Adipose tissue (tissue), 3 donors: ENCODE data around the gene DNM2. TPM values are rescaled to one million over a fixed set of nuclear protein-coding genes. Genes with fewer than 3 reads are reported as not detected.

Experiments used
- H3K27ac ChIP-seq: one replicate; pipeline ENCODE4 v1.5.1; 2013; ENCODE audit warnings: low read depth, low read length
- WGBS, 3 donors: extraction: QIAGEN DNeasy Blood & Tissue Kit; methylation state at CpG; one replicate each; pipeline ENCODE4 v1.1.7; 2013; 5-methylcytosine and 5-hydroxymethylcytosine counted together
- polyA plus RNA-seq, 3 donors: library from polyadenylated mRNA; stranded (reverse); fragments of 200-250 nt; gene quantifications; one replicate each; pipeline ENCODE4 v1.2.3, GENCODE V29; 2013
- donor health status: healthy with polysubstance abuse.
- donor health status: Bipolar disorder and iron deficiency.
- donor health status: healthy.

DNM2 gene
- polyA plus RNA-seq, 3 donors, result 56.5 to 81.6 (median 64.2) TPM

- no peak overlapping the region for H3K27ac ChIP-seq
- WGBS, 3 donors, result 68 to 77% (median 75%) methylated on average over 5 of the region's 5 CpGs
These were observed 45.5 kb downstream of the DNM2 start for GRCh38 chr19:10763411-10763810.

- no peak overlapping the region for H3K27ac ChIP-seq
- WGBS, 3 donors, result 70 to 77% (median 75%) methylated on average over 11 of the region's 11 CpGs
These were observed 46.0 kb downstream of the DNM2 start for GRCh38 chr19:10763828-10764339.

- no peak overlapping the region for H3K27ac ChIP-seq
These were observed 46.5 kb downstream of the DNM2 start for GRCh38 chr19:10764340-10764894.

GRCh38 chr19:10766049-10766623 is 48.3 kb downstream of the DNM2 start:
- H3K27ac ChIP-seq, result no peak overlapping the region
- 63 to 77% (median 76%) methylated on average over 9 of the region's 9 CpGs for WGBS, 3 donors

More at GRCh38 chr19:10764340-10764894, 46.5 kb downstream of the DNM2 start:
- 63 to 73% (median 73%) methylated on average over 9 of the region's 9 CpGs for WGBS, 3 donors

GRCh38 chr19:10766671-10767201 is 48.9 kb downstream of the DNM2 start:
- H3K27ac ChIP-seq, result peak overlapping the region; percentile 55
- 16 to 46% (median 30%) methylated on average over 10 of the region's 10 CpGs for WGBS, 3 donors

- 65 to 92% (median 91%) methylated on average over 10 of the region's 10 CpGs for WGBS, 3 donors
- H3K27ac ChIP-seq, result no peak overlapping the region
These were observed 49.8 kb downstream of the DNM2 start for GRCh38 chr19:10767726-10768125.

GRCh38 chr19:10768369-10768768 is 50.5 kb downstream of the DNM2 start:
- H3K27ac ChIP-seq, result no peak overlapping the region
- WGBS, 3 donors, result 80 to 89% (median 88%) methylated on average over 11 of the region's 11 CpGs

GRCh38 chr19:10768936-10769335 is 51.1 kb downstream of the DNM2 start:
- H3K27ac ChIP-seq, result no peak overlapping the region
- 77 to 84% (median 77%) methylated on average over 6 of the region's 6 CpGs for WGBS, 3 donors

GRCh38 chr19:10769533-10770491 is 51.9 kb downstream of the DNM2 start:
- no peak overlapping the region for H3K27ac ChIP-seq
- 53 to 63% (median 60%) methylated on average over 21 of the region's 21 CpGs for WGBS, 3 donors

GRCh38 chr19:10773969-10774368 is 56.1 kb downstream of the DNM2 start:
- no peak overlapping the region for H3K27ac ChIP-seq
- 80 to 88% (median 82%) methylated on average over 3 of the region's 3 CpGs for WGBS, 3 donors

GRCh38 chr19:10774893-10775292 is 57.0 kb downstream of the DNM2 start:
- 94 to 96% (median 95%) methylated on average over 6 of the region's 6 CpGs for WGBS, 3 donors
- no peak overlapping the region for H3K27ac ChIP-seq

- no peak overlapping the region for H3K27ac ChIP-seq
- 58 to 81% (median 63%) methylated on average over 14 of the region's 14 CpGs for WGBS, 3 donors
These were observed 59.2 kb downstream of the DNM2 start for GRCh38 chr19:10776900-10777650.

GRCh38 chr19:10780368-10780767 is 62.5 kb downstream of the DNM2 start:
- H3K27ac ChIP-seq, result peak overlapping the region; percentile 73
- WGBS, 3 donors, result 27 to 92% (median 37%) methylated on average over 6 of the region's 6 CpGs

- 62 to 84% (median 69%) methylated on average over 13 of the region's 13 CpGs for WGBS, 3 donors
- H3K27ac ChIP-seq, result no peak overlapping the region
These were observed 64.9 kb downstream of the DNM2 start for GRCh38 chr19:10782795-10783194.

- 46 to 86% (median 55%) methylated on average over 10 of the region's 10 CpGs for WGBS, 3 donors
- H3K27ac ChIP-seq, result no peak overlapping the region
These were observed 66.4 kb downstream of the DNM2 start for GRCh38 chr19:10784257-10784656.

GRCh38 chr19:10788146-10788545 is 70.3 kb downstream of the DNM2 start:
- no peak overlapping the region for H3K27ac ChIP-seq
- 93 to 96% (median 95%) methylated on average over 8 of the region's 8 CpGs for WGBS, 3 donors

- 91 to 92% (median 91%) methylated on average over 10 of the region's 10 CpGs for WGBS, 3 donors
- H3K27ac ChIP-seq, result no peak overlapping the region
These were observed 72.0 kb downstream of the DNM2 start for GRCh38 chr19:10789866-10790265.

- WGBS, 3 donors, result 93 to 94% (median 94%) methylated on average over 18 to 19 of the region's 19 CpGs
- no peak overlapping the region for H3K27ac ChIP-seq
These were observed 78.8 kb downstream of the DNM2 start for GRCh38 chr19:10796653-10797052.
